HEK293 (cell line): ENCODE measurements around the gene ANKRD28.

Source experiments
- CTCF ChIA-PET: fragments of 350-600 bp; formaldehyde crosslinking; extraction: SDS; loops from one replicate; lab custom pipeline; 2021; ENCODE audit warnings: antibody characterized with exemption; lab: Yijun Ruan, JAX
- POLR2A ChIA-PET: fragments of 300-600 bp; formaldehyde crosslinking; extraction: SDS; loops from one replicate; lab custom pipeline; 2020; ENCODE audit warnings: antibody characterized with exemption, inconsistent platforms; lab: Yijun Ruan, JAX
- H3K27ac ChIP-seq: fragments of 200-500 bp; sonication (Bioruptor generic); 2 replicates; pipeline ENCODE4 v1.5.1; 2014; ENCODE audit warnings: low read depth, low read length, control low read depth, inconsistent platforms; ENCODE audit errors: extremely low read depth
- H3K36me3 ChIP-seq, 2 experiments: fragments of 200-500 bp in 1 of 2; sonication (Bioruptor generic) in 1 of 2; 1 replicate in 1 of 2; 2 replicates in 1 of 2; pipeline ENCODE4 v1.5.1; 2014 to 2017; ENCODE audit warnings: inconsistent platforms in 2 of 2, low read length in 2 of 2; ENCODE audit not compliant: control insufficient read depth in 2 of 2, insufficient read depth in 1 of 2
- H3K4me1 ChIP-seq: fragments of 200-500 bp; sonication (Bioruptor generic); 2 replicates; pipeline ENCODE4 v1.5.1; 2014; ENCODE audit warnings: mild to moderate bottlenecking, low read length, inconsistent platforms; ENCODE audit not compliant: control insufficient read depth, insufficient read depth
- H3K4me3 ChIP-seq: 2 replicates; pipeline ENCODE4 v1.5.1; 2011; ENCODE audit warnings: low read depth, mild to moderate bottlenecking, control low read depth, low read length, moderate library complexity
- H3K9me3 ChIP-seq: fragments of 200-500 bp; sonication (Bioruptor generic); 2 replicates; pipeline ENCODE4 v1.5.1; 2014; ENCODE audit warnings: low read depth, low read length, inconsistent platforms; ENCODE audit not compliant: control insufficient read depth, insufficient read depth
- CTCF ChIP-seq: fragments of 450-650 bp; formaldehyde crosslinking; IDR thresholded peaks from 2 replicates; pipeline ENCODE4 v1.5.1; 2016; ENCODE audit warnings: missing biosample characterization, missing genetic modification characterization
- ZBTB8A ChIP-seq: fragments of 450-650 bp; formaldehyde crosslinking; IDR thresholded peaks from 2 replicates; pipeline ENCODE4 v1.5.1; 2016; ENCODE audit warnings: missing biosample characterization, missing genetic modification characterization
- ZNF10 ChIP-seq: fragments of 450-650 bp; formaldehyde crosslinking; IDR thresholded peaks from 2 replicates; pipeline ENCODE4 v1.5.1; 2017; ENCODE audit warnings: missing biosample characterization, missing genetic modification characterization
- ZNF18 ChIP-seq: fragments of 450-650 bp; formaldehyde crosslinking; IDR thresholded peaks from 2 replicates; pipeline ENCODE4 v1.5.1; 2016; ENCODE audit warnings: missing biosample characterization, missing genetic modification characterization
- ZNF19 ChIP-seq: fragments of 450-650 bp; formaldehyde crosslinking; IDR thresholded peaks from 2 replicates; pipeline ENCODE4; 2016; ENCODE audit warnings: missing biosample characterization, missing genetic modification characterization, low read depth
- ZNF211 ChIP-seq: fragments of 450-650 bp; formaldehyde crosslinking; IDR thresholded peaks from 2 replicates; pipeline ENCODE4 v1.5.1; 2016; ENCODE audit warnings: low read depth, missing biosample characterization, missing genetic modification characterization
- ZNF391 ChIP-seq: fragments of 450-650 bp; formaldehyde crosslinking; IDR thresholded peaks from 2 replicates; pipeline ENCODE4 v1.5.1; 2016; ENCODE audit warnings: low read depth, missing biosample characterization, missing genetic modification characterization, borderline replicate concordance
- ZNF530 ChIP-seq: fragments of 450-650 bp; formaldehyde crosslinking; IDR thresholded peaks from 2 replicates; pipeline ENCODE4 v1.5.1; 2016; ENCODE audit warnings: low read depth, missing biosample characterization, missing genetic modification characterization
- ZNF571 ChIP-seq: fragments of 450-650 bp; formaldehyde crosslinking; IDR thresholded peaks from 2 replicates; pipeline ENCODE4 v1.5.0; 2017; ENCODE audit warnings: missing biosample characterization, missing genetic modification characterization
- ZNF626 ChIP-seq: fragments of 450-650 bp; sonication (Bioruptor Pico); formaldehyde crosslinking; IDR thresholded peaks from 2 replicates; pipeline ENCODE4 v1.5.1; 2018; ENCODE audit warnings: missing biosample characterization, missing genetic modification characterization, inconsistent platforms
- ZNF660 ChIP-seq: fragments of 450-650 bp; IDR thresholded peaks from 2 replicates; pipeline ENCODE4 v1.5.1; 2018; ENCODE audit warnings: missing biosample characterization, mild to moderate bottlenecking, missing genetic modification characterization
- ZNF664 ChIP-seq: fragments of 450-650 bp; formaldehyde crosslinking; IDR thresholded peaks from 2 replicates; pipeline ENCODE4 v1.5.1; 2016; ENCODE audit warnings: missing biosample characterization, missing genetic modification characterization
- ZNF677 ChIP-seq: fragments of 450-650 bp; IDR thresholded peaks from 2 replicates; pipeline ENCODE4 v1.5.0; 2018; ENCODE audit warnings: missing biosample characterization, mild to moderate bottlenecking, missing genetic modification characterization, moderate library complexity
- ZNF76 ChIP-seq: fragments of 450-650 bp; formaldehyde crosslinking; IDR thresholded peaks from 2 replicates; pipeline ENCODE4; 2016; ENCODE audit warnings: low read depth, missing biosample characterization, missing genetic modification characterization, borderline replicate concordance
- ZNF768 ChIP-seq: fragments of 450-650 bp; formaldehyde crosslinking; IDR thresholded peaks from 2 replicates; pipeline ENCODE4 v1.5.1; 2018; ENCODE audit warnings: missing biosample characterization, mild to moderate bottlenecking, missing genetic modification characterization
- TF ChIP-seq, protein P1 (sequence below): fragments of 450-650 bp; formaldehyde crosslinking; IDR thresholded peaks from 2 replicates; pipeline ENCODE4 v1.5.1; 2016; ENCODE audit warnings: missing biosample characterization, missing genetic modification characterization
- TF ChIP-seq, protein P2 (sequence below): fragments of 450-650 bp; formaldehyde crosslinking; IDR thresholded peaks from 2 replicates; pipeline ENCODE4 v1.5.1; 2016; ENCODE audit warnings: missing biosample characterization, missing genetic modification characterization
- TF ChIP-seq, protein P3 (sequence below): fragments of 450-650 bp; formaldehyde crosslinking; IDR thresholded peaks from 2 replicates; pipeline ENCODE4 v1.5.1; 2016; ENCODE audit warnings: missing biosample characterization, missing genetic modification characterization, borderline replicate concordance
- TF ChIP-seq, protein P4 (sequence below): fragments of 450-650 bp; formaldehyde crosslinking; IDR thresholded peaks from 2 replicates; pipeline ENCODE4 v1.5.1; 2017; ENCODE audit warnings: missing biosample characterization, missing genetic modification characterization

ANKRD28 gene

DNA sequence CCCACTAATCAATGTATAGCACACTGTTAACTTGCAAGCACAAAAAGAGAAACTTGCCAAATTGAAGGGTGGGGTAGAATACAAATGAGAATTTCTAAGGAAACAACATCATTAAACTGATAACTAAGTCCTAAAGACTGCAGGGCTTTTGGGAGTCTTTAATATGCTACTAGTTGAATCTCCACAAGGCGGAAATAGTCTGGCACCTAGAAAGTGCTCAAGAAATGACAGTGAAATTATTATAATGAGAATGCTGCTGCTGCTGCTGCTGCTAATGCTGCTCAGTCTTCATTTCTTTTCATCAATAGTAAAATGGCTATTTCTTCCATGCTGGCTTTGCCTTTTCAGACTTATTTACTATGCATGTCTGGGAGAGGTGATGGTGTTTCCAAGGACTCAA, 104.4 kb downstream of the ANKRD28 start (continued):
- TF ChIP-seq ZNF211 (tag by site-specific recombination) (no peak), CTCF (tag by site-specific recombination) (no peak), ZNF76 (tag by site-specific recombination) (no peak), ZBTB8A (tag by site-specific recombination) (no peak), ZNF18 (tag by site-specific recombination) (no peak)
- TF ChIP-seq, protein P1, sequence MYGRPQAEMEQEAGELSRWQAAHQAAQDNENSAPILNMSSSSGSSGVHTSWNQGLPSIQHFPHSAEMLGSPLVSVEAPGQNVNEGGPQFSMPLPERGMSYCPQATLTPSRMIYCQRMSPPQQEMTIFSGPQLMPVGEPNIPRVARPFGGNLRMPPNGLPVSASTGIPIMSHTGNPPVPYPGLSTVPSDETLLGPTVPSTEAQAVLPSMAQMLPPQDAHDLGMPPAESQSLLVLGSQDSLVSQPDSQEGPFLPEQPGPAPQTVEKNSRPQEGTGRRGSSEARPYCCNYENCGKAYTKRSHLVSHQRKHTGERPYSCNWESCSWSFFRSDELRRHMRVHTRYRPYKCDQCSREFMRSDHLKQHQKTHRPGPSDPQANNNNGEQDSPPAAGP, result no peak

DNA sequence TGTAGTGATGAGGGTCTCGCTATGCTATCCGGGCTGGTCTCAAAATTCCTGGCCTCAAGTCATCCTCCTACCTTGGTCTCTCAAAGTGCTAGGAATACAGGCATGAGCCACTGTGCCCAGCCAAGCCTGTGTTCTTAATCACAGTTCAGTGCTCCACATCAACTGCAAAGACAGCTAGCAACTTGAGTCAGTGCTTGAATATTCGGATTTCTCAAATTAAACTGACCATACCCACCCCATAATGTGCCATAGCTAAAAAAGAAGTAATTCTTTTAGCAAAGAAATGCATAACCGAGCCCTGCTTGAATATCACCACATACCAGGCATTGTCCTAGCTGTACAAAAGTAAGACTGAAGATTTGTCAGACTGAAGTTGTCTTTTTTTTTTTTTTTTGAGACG, 107.0 kb downstream of the ANKRD28 start:
- H3K36me3 ChIP-seq, result peaks cover 7 to 18% of the 10 kb centered on the region in 2 experiments

More for the DNA sequence above, 107.0 kb downstream of the ANKRD28 start:
- H3K4me1 ChIP-seq, result 0 out of 2 replicates have a peak, but pooled peaks cover 2% of the 10 kb centered on the region
- no peak overlapping the region for H3K27ac ChIP-seq
- no peak overlapping the region for H3K4me3 ChIP-seq
- H3K9me3 ChIP-seq, result no peaks in the 10 kb centered on the region
- CTCF ChIA-PET, result interaction anchor here (0.6 kb wide), 1 partner anchor 210 kb away, joined by 3 read pairs; no protein-coding TSS in a partner anchor
- TF ChIP-seq ZNF391 (tag by site-specific recombination) (no peak), ZNF10 (tag by site-specific recombination) (no peak), ZNF626 (tag by site-specific recombination) (no peak), ZNF571 (tag by site-specific recombination) (no peak), ZNF664 (tag by site-specific recombination) (no peak), ZNF19 (no peak), ZNF677 (tag by site-specific recombination) (no peak), ZNF530 (tag by site-specific recombination) (no peak), ZNF660 (no peak), ZNF76 (tag by site-specific recombination) (no peak), ZNF768 (no peak)
- TF ChIP-seq, protein P2, sequence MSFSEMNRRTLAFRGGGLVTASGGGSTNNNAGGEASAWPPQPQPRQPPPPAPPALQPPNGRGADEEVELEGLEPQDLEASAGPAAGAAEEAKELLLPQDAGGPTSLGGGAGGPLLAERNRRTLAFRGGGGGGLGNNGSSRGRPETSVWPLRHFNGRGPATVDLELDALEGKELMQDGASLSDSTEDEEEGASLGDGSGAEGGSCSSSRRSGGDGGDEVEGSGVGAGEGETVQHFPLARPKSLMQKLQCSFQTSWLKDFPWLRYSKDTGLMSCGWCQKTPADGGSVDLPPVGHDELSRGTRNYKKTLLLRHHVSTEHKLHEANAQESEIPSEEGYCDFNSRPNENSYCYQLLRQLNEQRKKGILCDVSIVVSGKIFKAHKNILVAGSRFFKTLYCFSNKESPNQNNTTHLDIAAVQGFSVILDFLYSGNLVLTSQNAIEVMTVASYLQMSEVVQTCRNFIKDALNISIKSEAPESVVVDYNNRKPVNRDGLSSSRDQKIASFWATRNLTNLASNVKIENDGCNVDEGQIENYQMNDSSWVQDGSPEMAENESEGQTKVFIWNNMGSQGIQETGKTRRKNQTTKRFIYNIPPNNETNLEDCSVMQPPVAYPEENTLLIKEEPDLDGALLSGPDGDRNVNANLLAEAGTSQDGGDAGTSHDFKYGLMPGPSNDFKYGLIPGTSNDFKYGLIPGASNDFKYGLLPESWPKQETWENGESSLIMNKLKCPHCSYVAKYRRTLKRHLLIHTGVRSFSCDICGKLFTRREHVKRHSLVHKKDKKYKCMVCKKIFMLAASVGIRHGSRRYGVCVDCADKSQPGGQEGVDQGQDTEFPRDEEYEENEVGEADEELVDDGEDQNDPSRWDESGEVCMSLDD (tag by site-specific recombination), result no peak
- TF ChIP-seq, protein P3, sequence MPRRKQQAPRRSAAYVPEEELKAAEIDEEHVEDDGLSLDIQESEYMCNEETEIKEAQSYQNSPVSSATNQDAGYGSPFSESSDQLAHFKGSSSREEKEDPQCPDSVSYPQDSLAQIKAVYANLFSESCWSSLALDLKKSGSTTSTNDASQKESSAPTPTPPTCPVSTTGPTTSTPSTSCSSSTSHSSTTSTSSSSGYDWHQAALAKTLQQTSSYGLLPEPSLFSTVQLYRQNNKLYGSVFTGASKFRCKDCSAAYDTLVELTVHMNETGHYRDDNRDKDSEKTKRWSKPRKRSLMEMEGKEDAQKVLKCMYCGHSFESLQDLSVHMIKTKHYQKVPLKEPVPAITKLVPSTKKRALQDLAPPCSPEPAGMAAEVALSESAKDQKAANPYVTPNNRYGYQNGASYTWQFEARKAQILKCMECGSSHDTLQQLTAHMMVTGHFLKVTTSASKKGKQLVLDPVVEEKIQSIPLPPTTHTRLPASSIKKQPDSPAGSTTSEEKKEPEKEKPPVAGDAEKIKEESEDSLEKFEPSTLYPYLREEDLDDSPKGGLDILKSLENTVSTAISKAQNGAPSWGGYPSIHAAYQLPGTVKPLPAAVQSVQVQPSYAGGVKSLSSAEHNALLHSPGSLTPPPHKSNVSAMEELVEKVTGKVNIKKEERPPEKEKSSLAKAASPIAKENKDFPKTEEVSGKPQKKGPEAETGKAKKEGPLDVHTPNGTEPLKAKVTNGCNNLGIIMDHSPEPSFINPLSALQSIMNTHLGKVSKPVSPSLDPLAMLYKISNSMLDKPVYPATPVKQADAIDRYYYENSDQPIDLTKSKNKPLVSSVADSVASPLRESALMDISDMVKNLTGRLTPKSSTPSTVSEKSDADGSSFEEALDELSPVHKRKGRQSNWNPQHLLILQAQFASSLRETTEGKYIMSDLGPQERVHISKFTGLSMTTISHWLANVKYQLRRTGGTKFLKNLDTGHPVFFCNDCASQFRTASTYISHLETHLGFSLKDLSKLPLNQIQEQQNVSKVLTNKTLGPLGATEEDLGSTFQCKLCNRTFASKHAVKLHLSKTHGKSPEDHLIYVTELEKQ, result no peak
- TF ChIP-seq, protein P4, sequence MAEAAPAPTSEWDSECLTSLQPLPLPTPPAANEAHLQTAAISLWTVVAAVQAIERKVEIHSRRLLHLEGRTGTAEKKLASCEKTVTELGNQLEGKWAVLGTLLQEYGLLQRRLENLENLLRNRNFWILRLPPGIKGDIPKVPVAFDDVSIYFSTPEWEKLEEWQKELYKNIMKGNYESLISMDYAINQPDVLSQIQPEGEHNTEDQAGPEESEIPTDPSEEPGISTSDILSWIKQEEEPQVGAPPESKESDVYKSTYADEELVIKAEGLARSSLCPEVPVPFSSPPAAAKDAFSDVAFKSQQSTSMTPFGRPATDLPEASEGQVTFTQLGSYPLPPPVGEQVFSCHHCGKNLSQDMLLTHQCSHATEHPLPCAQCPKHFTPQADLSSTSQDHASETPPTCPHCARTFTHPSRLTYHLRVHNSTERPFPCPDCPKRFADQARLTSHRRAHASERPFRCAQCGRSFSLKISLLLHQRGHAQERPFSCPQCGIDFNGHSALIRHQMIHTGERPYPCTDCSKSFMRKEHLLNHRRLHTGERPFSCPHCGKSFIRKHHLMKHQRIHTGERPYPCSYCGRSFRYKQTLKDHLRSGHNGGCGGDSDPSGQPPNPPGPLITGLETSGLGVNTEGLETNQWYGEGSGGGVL, result no peak
- POLR2A ChIA-PET, result no interaction called here
